AG09309 (cell line): Measurements from ENCODE around the gene CRAMP1.

Experiments used
- DNase-seq: peaks from one replicate; pipeline ENCODE4 v3.0.0-alpha.2; 2010; ENCODE audit warnings: low read depth
- H3K4me3 ChIP-seq: 2 replicates; pipeline ENCODE4 v1.5.1; 2011; ENCODE audit warnings: mild to moderate bottlenecking, low read depth, low read length, moderate library complexity; ENCODE audit not compliant: control insufficient read depth
- CTCF ChIP-seq: IDR thresholded peaks from 2 replicates; pipeline ENCODE4 v1.5.1; 2011; ENCODE audit warnings: mild to moderate bottlenecking, low read depth, low read length, inconsistent platforms; ENCODE audit not compliant: insufficient read depth, control insufficient read depth; ENCODE audit errors: missing control alignments

Gene CRAMP1

GRCh38 chr16:1674751-1675664 lies 62.8 kb downstream of the CRAMP1 start:
- H3K4me3 ChIP-seq: no peak overlapping the region
- no peak for DNase-seq
- TF ChIP-seq CTCF: no peak

DNA sequence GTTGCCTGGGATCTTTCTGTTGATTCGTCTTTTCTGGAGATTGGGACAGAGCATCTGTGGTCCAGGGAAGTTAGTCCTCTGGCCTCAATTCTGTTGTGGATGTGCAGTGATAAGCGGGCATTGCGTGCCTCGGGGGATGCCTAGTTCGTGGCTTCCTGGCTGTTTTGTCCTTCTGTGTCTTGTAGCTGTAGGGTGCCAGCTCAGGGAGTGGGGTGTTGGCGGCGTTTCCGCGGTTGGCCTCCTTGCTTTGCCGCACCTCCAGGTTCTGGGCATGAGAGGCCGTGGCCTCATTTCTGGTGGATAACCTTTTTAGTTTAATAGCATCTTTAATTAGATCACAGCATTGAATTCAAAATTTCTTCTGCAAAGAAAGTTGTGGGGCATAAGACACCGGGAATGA lies 64.5 kb downstream of the CRAMP1 start:
- DNase-seq: no peak
- no peak overlapping the region for H3K4me3 ChIP-seq
- TF ChIP-seq CTCF: no peak

DNA sequence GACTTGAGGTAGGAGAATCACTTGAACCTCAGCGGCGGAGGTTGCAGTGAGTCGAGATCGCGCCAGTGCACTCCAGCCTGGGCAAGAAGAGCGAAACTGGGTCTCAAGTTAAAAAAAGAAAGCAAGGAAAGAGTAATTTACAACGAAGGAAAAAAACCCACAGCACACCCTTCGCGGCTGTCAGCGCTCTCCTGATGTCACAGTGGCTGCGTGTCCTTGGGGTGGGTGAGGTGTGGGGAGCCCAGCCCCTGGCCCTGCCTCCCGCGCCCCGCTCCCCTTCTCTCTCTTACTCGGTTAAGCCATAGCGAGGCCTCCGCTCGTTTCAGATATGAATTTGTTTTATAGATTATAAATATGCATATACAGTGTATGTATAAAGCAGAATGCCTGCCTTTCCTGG lies 65.2 kb downstream of the CRAMP1 start:
- no peak for TF ChIP-seq CTCF
- no peak overlapping the region for H3K4me3 ChIP-seq
- DNase-seq: no peak

GRCh38 chr16:1677942-1678499 lies 65.9 kb downstream of the CRAMP1 start, which contains the start of gene JPT2:
TSS of gene JPT2 (plus strand) at chr16:1678279. CDS start at chr16:1678313, 34 bp downstream.
- H3K4me3 ChIP-seq: peak within 1 kb of the TSS; percentile 80
- peak; percentile 71 for DNase-seq
- TF ChIP-seq CTCF: no peak

- no peak for DNase-seq
- TF ChIP-seq CTCF: no peak
- H3K4me3 ChIP-seq: peak overlapping the region; percentile 80
These were observed 66.4 kb downstream of the CRAMP1 start for GRCh38 chr16:1678500-1679098.

- no peak overlapping the region for H3K4me3 ChIP-seq
- no peak for TF ChIP-seq CTCF
- DNase-seq: no peak
These were observed 68.2 kb downstream of the CRAMP1 start for GRCh38 chr16:1680361-1680760.
